SK-N-SH (cell line): ENCODE results near the gene ZFYVE16. TPM values are rescaled to one million over a fixed set of nuclear protein-coding genes. Genes with fewer than 3 reads are reported as not detected.
"Not testable (repeated sequence)": the region's sequence is repeated elsewhere in the genome, so short reads cannot be mapped to it uniquely, and the experiment has no call there.

ENCODE experiments used
- CTCF ChIA-PET: fragments of 300-600, 350-600 bp; formaldehyde crosslinking; extraction: SDS; loops from one replicate; lab custom pipeline; 2021; lab: Yijun Ruan, JAX
- POLR2A ChIA-PET: fragments of 350-600 bp; sonication (Branson Sonifier 250); formaldehyde crosslinking; extraction: SDS; loops from one replicate; lab custom pipeline; 2020; ENCODE audit warnings: antibody characterized with exemption, inconsistent platforms; lab: Yijun Ruan, JAX
- DNase-seq: peaks from one replicate; pipeline ENCODE4 v3.0.0; 2012
- H2AFZ ChIP-seq: fragments of 200-600 bp; sonication (generic); 2 replicates; pipeline ENCODE4 v1.8.1; 2016; ENCODE audit warnings: antibody characterized with exemption, mild to moderate bottlenecking, low read depth
- H3F3A ChIP-seq: fragments of 200-600 bp; sonication (generic); replicated peaks from 2 replicates; pipeline ENCODE3; 2016; ENCODE audit warnings: antibody characterized with exemption, mild to moderate bottlenecking; ENCODE audit not compliant: insufficient read depth
- H3K27ac ChIP-seq, 2 experiments: fragments of 200-500 bp in 1 of 2; fragments of 200-600 bp in 1 of 2; sonication (Bioruptor generic) in 1 of 2; sonication (generic), shearing (Covaris generic) in 1 of 2; 2 replicates each; pipeline versions ENCODE4 v1.5.1 to v1.6.1; 2014 to 2016; ENCODE audit warnings: low read depth in 2 of 2, inconsistent platforms in 1 of 2, low read length in 1 of 2, mild to moderate bottlenecking in 1 of 2, mixed read lengths in 1 of 2
- H3K27me3 ChIP-seq: fragments of 200-600 bp; sonication (generic), shearing (Covaris generic); 2 replicates; pipeline ENCODE4 v1.6.1; 2016; ENCODE audit warnings: mixed run types; ENCODE audit not compliant: insufficient read depth
- H3K36me3 ChIP-seq, 2 experiments: fragments of 200-500 bp in 1 of 2; fragments of 200-600 bp in 1 of 2; sonication (Bioruptor generic) in 1 of 2; sonication (generic) in 1 of 2; replicated peaks in 1 of 2; 2 replicates each; pipeline versions ENCODE3 to v1.5.1; 2014 to 2016; ENCODE audit warnings: low read length in 1 of 2, mild to moderate bottlenecking in 1 of 2; ENCODE audit not compliant: insufficient read depth in 2 of 2, control insufficient read depth in 1 of 2
- H3K4me1 ChIP-seq, 2 experiments: fragments of 200-500 bp in 1 of 2; fragments of 200-600 bp in 1 of 2; sonication (Bioruptor generic) in 1 of 2; sonication (generic), shearing (Covaris generic) in 1 of 2; 2 replicates each; pipeline versions ENCODE4 v1.5.1 to v1.6.1; 2014 to 2016; ENCODE audit warnings: low read depth in 1 of 2, low read length in 1 of 2, mixed run types in 1 of 2; ENCODE audit not compliant: insufficient read depth in 2 of 2, control insufficient read depth in 1 of 2
- H3K4me2 ChIP-seq: fragments of 200-600 bp; sonication (generic), shearing (Covaris generic); 2 replicates; pipeline ENCODE4 v1.6.1; 2017; ENCODE audit warnings: mixed run types
- H3K4me3 ChIP-seq, 2 experiments: fragments of 200-500 bp in 1 of 2; fragments of 200-600 bp in 1 of 2; sonication (Bioruptor generic) in 1 of 2; sonication (generic), shearing (Covaris generic) in 1 of 2; 2 replicates each; pipeline versions ENCODE4 v1.5.1 to v1.8.1; 2014 to 2016; ENCODE audit warnings: low read depth in 2 of 2, inconsistent platforms in 1 of 2, low read length in 1 of 2, mild to moderate bottlenecking in 1 of 2, mixed read lengths in 1 of 2, moderate library complexity in 1 of 2
- H3K79me2 ChIP-seq: fragments of 200-600 bp; sonication (generic); 2 replicates; pipeline ENCODE4 v1.8.1; 2017; ENCODE audit warnings: mild to moderate bottlenecking; ENCODE audit not compliant: insufficient read depth
- H3K9ac ChIP-seq: fragments of 200-600 bp; sonication (generic); 2 replicates; pipeline ENCODE4 v1.6.1; 2017; ENCODE audit warnings: mixed run types
- H3K9me2 ChIP-seq: fragments of 200-600 bp; sonication (generic); 2 replicates; pipeline ENCODE4 v1.6.1; 2017; ENCODE audit warnings: mixed run types
- H3K9me3 ChIP-seq: fragments of 200-600 bp; sonication (generic); 2 replicates; pipeline ENCODE4 v1.6.1; 2017; ENCODE audit warnings: mixed run types, mild to moderate bottlenecking, moderate library complexity
- H4K20me1 ChIP-seq: fragments of 200-600 bp; sonication (generic); 2 replicates; pipeline ENCODE4 v1.6.1; 2017; ENCODE audit warnings: mild to moderate bottlenecking, mixed run types; ENCODE audit not compliant: insufficient read depth
- FOXM1 ChIP-seq: IDR thresholded peaks from 2 replicates; pipeline ENCODE4 v1.4.0; 2012; ENCODE audit warnings: low read depth, mild to moderate bottlenecking
- NFIC ChIP-seq: IDR thresholded peaks from 2 replicates; pipeline ENCODE4 v1.4.0; 2012; ENCODE audit warnings: borderline replicate concordance
- PBX3 ChIP-seq: IDR thresholded peaks from 2 replicates; pipeline ENCODE4; 2012
- SMC3 ChIP-seq: IDR thresholded peaks from 2 replicates; pipeline ENCODE4 v1.6.1; 2012; ENCODE audit warnings: low read depth, low read length, improper control_type of control experiment
- TCF12 ChIP-seq: IDR thresholded peaks from 2 replicates; pipeline ENCODE4 v1.4.0; 2012
- USF2 ChIP-seq: fragments of 150-350 bp; IDR thresholded peaks from 2 replicates; pipeline ENCODE4 v1.6.1; 2017; ENCODE audit warnings: antibody characterized with exemption, low read length, low read depth, borderline replicate concordance
- YY1 ChIP-seq: IDR thresholded peaks from 2 replicates; pipeline ENCODE4 v1.4.0; 2012; ENCODE audit warnings: low read depth, mild to moderate bottlenecking
- WGBS: methylation state at CpG from one replicate; pipeline ENCODE4 v1.1.6; 2017; ENCODE audit warnings: low lambda C conversion rate; 5-methylcytosine and 5-hydroxymethylcytosine counted together
- polyA plus RNA-seq, 3 experiments: library from polyadenylated mRNA; depleted of rRNA; stranded (reverse); fragments of >200 nt; gene quantifications; 2 replicates each; pipeline ENCODE4 v1.2.3, GENCODE V29; 2012
- TF ChIP-seq, protein P1 (sequence below): fragments of 150-350 bp; IDR thresholded peaks from 2 replicates; pipeline ENCODE4 v1.6.1; 2016; ENCODE audit warnings: mild to moderate bottlenecking, low read depth, low read length

The ZFYVE16 gene
- polyA plus RNA-seq, 1 of the 3 experiments (the other 2 are of a cell fraction), result 3.3 TPM

DNA sequence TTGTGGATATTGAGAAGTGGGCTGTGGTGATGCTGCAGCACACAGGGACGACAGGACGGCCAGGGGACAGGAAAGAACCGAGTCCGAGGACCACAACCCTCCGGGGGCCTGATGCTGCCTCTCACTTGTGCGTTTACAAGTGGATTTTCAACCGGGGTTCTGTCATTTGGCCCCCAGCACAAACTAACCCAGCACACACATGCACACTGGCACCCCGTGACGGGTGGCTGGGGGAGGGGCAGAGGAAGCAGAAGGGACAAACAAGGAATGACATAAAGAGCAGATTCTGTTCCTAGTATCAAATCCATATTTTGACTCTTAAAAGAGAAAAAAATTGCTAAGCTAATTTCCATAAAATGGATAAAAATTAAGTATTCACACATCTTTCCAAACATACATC is 18.3 kb upstream of the ZFYVE16 start:
- Histone ChIP-seq H3K4me3 (no peak overlapping the region), H3K79me2 (no peaks in the 10 kb centered on the region), H3K9ac (no peak overlapping the region), H4K20me1 (no peaks in the 10 kb centered on the region), H3F3A (no peaks in the 10 kb centered on the region), H3K36me3 (no peaks in the 10 kb centered on the region), H3K4me2 (no peak overlapping the region), H3K27me3 (no peaks in the 10 kb centered on the region), H3K9me3 (no peaks in the 10 kb centered on the region), H2AFZ (no peak overlapping the region), H3K27ac (no peak overlapping the region), H3K4me1 (no peaks in the 10 kb centered on the region), H3K9me2 (no peaks in the 10 kb centered on the region)
- DNase-seq, result no peak
- ChIA-PET CTCF (no interaction called here), POLR2A (no interaction called here)
- WGBS, result 50% methylated on average over 9 of the region's 9 CpGs
- TF ChIP-seq NFIC, result no peak
- TF ChIP-seq FOXM1, result no peak
- TF ChIP-seq YY1, result no peak
- no peak for TF ChIP-seq SMC3
- TF ChIP-seq TCF12, result no peak
- TF ChIP-seq USF2, result no peak
- TF ChIP-seq, protein P1, sequence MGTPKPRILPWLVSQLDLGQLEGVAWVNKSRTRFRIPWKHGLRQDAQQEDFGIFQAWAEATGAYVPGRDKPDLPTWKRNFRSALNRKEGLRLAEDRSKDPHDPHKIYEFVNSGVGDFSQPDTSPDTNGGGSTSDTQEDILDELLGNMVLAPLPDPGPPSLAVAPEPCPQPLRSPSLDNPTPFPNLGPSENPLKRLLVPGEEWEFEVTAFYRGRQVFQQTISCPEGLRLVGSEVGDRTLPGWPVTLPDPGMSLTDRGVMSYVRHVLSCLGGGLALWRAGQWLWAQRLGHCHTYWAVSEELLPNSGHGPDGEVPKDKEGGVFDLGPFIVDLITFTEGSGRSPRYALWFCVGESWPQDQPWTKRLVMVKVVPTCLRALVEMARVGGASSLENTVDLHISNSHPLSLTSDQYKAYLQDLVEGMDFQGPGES, result no peak
- no peak for TF ChIP-seq PBX3

- H2AFZ ChIP-seq, H3K9ac ChIP-seq, H3K9me3 ChIP-seq, H3K4me2 ChIP-seq, H3F3A ChIP-seq, H3K9me2 ChIP-seq, H3K4me1 ChIP-seq, H3K36me3 ChIP-seq, H3K79me2 ChIP-seq, H3K4me3 ChIP-seq, CTCF ChIA-PET, POLR2A ChIA-PET, DNase-seq, H3K27ac ChIP-seq, H4K20me1 ChIP-seq, H3K27me3 ChIP-seq: not testable (repeated sequence)
- 54% methylated on average over 3 of the region's 3 CpGs for WGBS
Observed at GRCh38 chr5:80390413-80390812, 17.5 kb upstream of the ZFYVE16 start.

GRCh38 chr5:80391267-80391666 is 16.6 kb upstream of the ZFYVE16 start:
- H3K9ac ChIP-seq, H3K79me2 ChIP-seq, H3K4me2 ChIP-seq, H4K20me1 ChIP-seq, H2AFZ ChIP-seq, H3K9me3 ChIP-seq, POLR2A ChIA-PET, H3K4me3 ChIP-seq, H3K27me3 ChIP-seq, CTCF ChIA-PET, H3K27ac ChIP-seq, H3F3A ChIP-seq, H3K9me2 ChIP-seq, H3K4me1 ChIP-seq, DNase-seq, H3K36me3 ChIP-seq: not testable (repeated sequence)
